GM12878 (cell line): Measurements from ENCODE around the gene BRD3. TPM values are rescaled to one million over a fixed set of nuclear protein-coding genes. Genes with fewer than 3 reads are reported as not detected.

ENCODE experiments used
- ATAC-seq: fragments of 200-7000 bp; cut with Tn5 transposase; 3 replicates; pipeline ENCODE4 v1.9.1; 2020; ENCODE audit warnings: mild to moderate bottlenecking, moderate library complexity
- BruUV-seq: library from RNA; stranded (reverse); fragments of 400-500 nt; replicated peaks from 2 replicates; lab custom pipeline; 2021; lab: Mats Ljungman, UMichigan
- CTCF ChIA-PET: fragments of 300-600 bp; sonication (Branson Sonifier 250); formaldehyde crosslinking; extraction: SDS; loops from one replicate; lab custom pipeline; 2021; ENCODE audit warnings: inconsistent platforms; lab: Yijun Ruan, JAX
- POLR2A ChIA-PET: fragments of 350-600 bp; formaldehyde crosslinking; extraction: SDS; loops from one replicate; lab custom pipeline; 2021; ENCODE audit warnings: inconsistent platforms; lab: Charles Lee
- RAD21 ChIA-PET: fragments of 300-600 bp; sonication (Branson Sonifier 250); formaldehyde crosslinking; loops from one replicate; lab custom pipeline; 2023; ENCODE audit warnings: antibody characterized with exemption; ENCODE audit not compliant: unreplicated experiment; lab: Charles Lee
- SMC1A ChIA-PET: fragments of 300-600 bp; sonication (Branson Sonifier 250); formaldehyde crosslinking; loops from one replicate; lab custom pipeline; 2023; ENCODE audit not compliant: unreplicated experiment, uncharacterized antibody; lab: Charles Lee
- DNase-seq: peaks from one replicate; pipeline ENCODE4 v3.0.0-alpha.2; 2011; ENCODE audit warnings: low read depth, low spot score
- FAIRE-seq: peaks from 3 replicates; lab custom pipeline; 2011; peaks lifted over from hg19 to GRCh38; lab: Jason Lieb, UNC
- H2AFZ ChIP-seq: 2 replicates; pipeline ENCODE4 v1.6.0; 2011; ENCODE audit warnings: low read depth, low read length, control low read depth; ENCODE audit not compliant: control insufficient read depth
- H3K27ac ChIP-seq: 2 replicates; pipeline ENCODE4 v1.5.1; 2011; ENCODE audit warnings: control low read depth; ENCODE audit not compliant: control insufficient read depth, insufficient read depth
- H3K27me3 ChIP-seq, 2 experiments: replicated peaks in 1 of 2; 2 replicates each; pipeline versions ENCODE4 v1.6.0 to v1.6.1; 2011; ENCODE audit warnings: low read length in 1 of 2; ENCODE audit not compliant: control insufficient read depth in 2 of 2, insufficient read depth in 2 of 2
- H3K36me3 ChIP-seq, 2 experiments: 2 replicates each; pipeline ENCODE4 v1.5.1; 2011; ENCODE audit warnings: low read length in 1 of 2; ENCODE audit not compliant: control insufficient read depth in 2 of 2, insufficient read depth in 2 of 2
- H3K4me1 ChIP-seq: 2 replicates; pipeline ENCODE4 v1.6.1; 2011; ENCODE audit warnings: mild to moderate bottlenecking, low read length, moderate library complexity, mixed read lengths; ENCODE audit not compliant: control insufficient read depth, insufficient read depth
- H3K4me2 ChIP-seq: 2 replicates; pipeline ENCODE4 v1.6.0; 2011; ENCODE audit warnings: control low read depth; ENCODE audit not compliant: control insufficient read depth, insufficient read depth
- H3K4me3 ChIP-seq: fragments of 200-600 bp; sonication (generic); 2 replicates; pipeline ENCODE4 v1.5.1; 2016
- H3K79me2 ChIP-seq: 2 replicates; pipeline ENCODE4 v1.6.0; 2011; ENCODE audit warnings: low read length; ENCODE audit not compliant: control insufficient read depth, insufficient read depth
- H3K9ac ChIP-seq: 2 replicates; pipeline ENCODE4 v1.8.0; 2011; ENCODE audit warnings: low read length, control low read depth, mixed read lengths; ENCODE audit not compliant: control insufficient read depth, insufficient read depth
- H3K9me3 ChIP-seq: replicated peaks from 3 replicates; pipeline ENCODE4 v1.5.1; 2011; ENCODE audit warnings: mild to moderate bottlenecking, low read length; ENCODE audit not compliant: control insufficient read depth, insufficient read depth
- H4K20me1 ChIP-seq: 2 replicates; pipeline ENCODE4 v1.6.0; 2011; ENCODE audit not compliant: control insufficient read depth, insufficient read depth
- ETV6 ChIP-seq, 2 experiments: fragments of 450-650 bp in 1 of 2; IDR thresholded peaks in 1 of 2; conservative IDR thresholded peaks in 1 of 2; 2 replicates each; pipeline ENCODE4 v1.6.1; 2014; ENCODE audit warnings: antibody characterized with exemption in 1 of 2, borderline replicate concordance in 1 of 2, low read depth in 1 of 2, mild to moderate bottlenecking in 1 of 2, moderate library complexity in 1 of 2
- GABPA ChIP-seq: IDR thresholded peaks from 2 replicates; pipeline ENCODE4 v1.6.1; 2014; ENCODE audit warnings: antibody characterized with exemption, low read depth, mild to moderate bottlenecking, inconsistent platforms
- HDAC6 ChIP-seq: fragments of 200-600 bp; sonication (generic); IDR thresholded peaks from one replicate; pipeline ENCODE4 v1.8.0; 2017; ENCODE audit warnings: antibody characterized with exemption; ENCODE audit not compliant: unreplicated experiment
- NFXL1 ChIP-seq: fragments of 450-650 bp; IDR thresholded peaks from 2 replicates; pipeline ENCODE4 v1.6.1; 2017; ENCODE audit warnings: antibody characterized with exemption, mild to moderate bottlenecking, borderline replicate concordance
- ZBED1 ChIP-seq: IDR thresholded peaks from 2 replicates; pipeline ENCODE4 v1.6.1; 2016; ENCODE audit warnings: borderline replicate concordance
- ZNF384 ChIP-seq: IDR thresholded peaks from 2 replicates; pipeline ENCODE4 v1.6.1; 2012; ENCODE audit warnings: low read depth, mild to moderate bottlenecking, low read length, improper control_type of control experiment, borderline replicate concordance
- WGBS: methylation state at CpG from one replicate; pipeline ENCODE4 v1.1.6; 2016; ENCODE audit warnings: low lambda C conversion rate; ENCODE audit not compliant: insufficient replicate concordance, insufficient coverage; ENCODE audit errors: missing lambda C conversion rate; 5-methylcytosine and 5-hydroxymethylcytosine counted together
- in situ Hi-C: fragments of 300-500 bp; cut with MboI; formaldehyde crosslinking; loops from 9 replicates; pipeline ENCODE4 v1.14.3; 2018; ENCODE audit warnings: mixed read lengths
- intact Hi-C: fragments of 100-400 bp; cut with micrococcal nuclease; formaldehyde crosslinking; loops from one replicate; pipeline ENCODE4 v1.14.2; 2022; ENCODE audit not compliant: unreplicated experiment
- polyA plus RNA-seq, 11 experiments: library from polyadenylated mRNA; depleted of rRNA in 4 of 11; unstranded in 6 of 11; stranded (reverse) in 5 of 11; fragments of >200 nt; fragmentation: Nextera tagmentation in 4 of 11; fragmentation: Illumina TruSeq in 1 of 11; extraction: Ambion mirVana in 4 of 11; extraction: Trizol in 1 of 11; gene quantifications; 1 replicate in 1 of 11; 2 replicates in 10 of 11; pipeline versions ENCODE4 v1.2.1 to v1.2.3, GENCODE V29; 2011 to 2016; ENCODE audit warnings: inconsistent platforms in 2 of 11, missing spikeins in 2 of 11, low read depth in 1 of 11
- total RNA-seq, 4 experiments: library from RNA; depleted of rRNA in 3 of 4; stranded (reverse); fragments of >200 nt in 3 of 4; fragmentation: Illumina TruSeq in 1 of 4; extraction: Trizol in 1 of 4; gene quantifications; 2 replicates each; pipeline versions ENCODE4 v1.2.1 to v1.2.3, GENCODE V29; 2013 to 2021
- TF ChIP-seq, protein P1 (sequence below): IDR thresholded peaks from 2 replicates; pipeline ENCODE4 v1.6.1; 2012; ENCODE audit warnings: mild to moderate bottlenecking, low read depth, low read length
- TF ChIP-seq, protein P2 (sequence below): fragments of 450-650 bp; conservative IDR thresholded peaks from 2 replicates; pipeline ENCODE4 v1.6.1; 2017; ENCODE audit warnings: mild to moderate bottlenecking, moderate library complexity

The BRD3 gene
- total and polyA plus RNA-seq, 10 of the 15 experiments (the other 5 are each of a cell fraction or from before 2014, with no cell fraction given) = 0.53 to 20.8 (median 4.8) TPM

DNA sequence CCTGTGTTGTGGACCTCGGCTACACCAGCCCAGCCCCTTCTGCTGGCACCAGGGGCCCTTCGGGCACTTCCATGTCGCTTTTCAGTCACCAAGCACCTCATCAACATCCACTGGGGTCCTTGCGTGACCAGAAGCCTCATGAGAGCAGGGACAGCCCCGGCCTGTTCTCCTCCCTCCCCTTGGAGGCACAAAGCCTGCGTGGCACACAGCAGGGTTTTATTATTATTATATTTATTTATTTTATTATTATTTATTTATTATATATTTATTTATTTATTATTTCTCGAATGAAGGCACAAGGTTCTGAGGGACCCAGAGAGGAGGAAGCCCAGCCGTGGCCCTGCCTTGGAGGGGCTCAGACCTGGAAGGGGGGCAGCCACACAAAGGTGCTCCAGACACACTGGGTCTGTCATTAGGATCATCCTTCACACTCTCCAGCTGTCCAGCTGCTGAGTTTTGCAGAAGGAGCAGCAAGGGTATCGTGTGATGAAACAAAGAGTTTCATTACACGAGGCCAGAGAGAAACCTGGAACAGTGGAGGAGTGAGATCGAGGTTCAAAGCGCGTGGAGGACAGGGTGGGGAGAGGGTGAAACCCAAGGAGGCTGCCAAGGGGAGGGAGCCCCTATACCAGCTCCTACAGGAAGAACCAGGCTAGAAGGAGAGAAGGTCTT, 80.9 kb downstream of the BRD3 start (continued):
- TF ChIP-seq, protein P1, sequence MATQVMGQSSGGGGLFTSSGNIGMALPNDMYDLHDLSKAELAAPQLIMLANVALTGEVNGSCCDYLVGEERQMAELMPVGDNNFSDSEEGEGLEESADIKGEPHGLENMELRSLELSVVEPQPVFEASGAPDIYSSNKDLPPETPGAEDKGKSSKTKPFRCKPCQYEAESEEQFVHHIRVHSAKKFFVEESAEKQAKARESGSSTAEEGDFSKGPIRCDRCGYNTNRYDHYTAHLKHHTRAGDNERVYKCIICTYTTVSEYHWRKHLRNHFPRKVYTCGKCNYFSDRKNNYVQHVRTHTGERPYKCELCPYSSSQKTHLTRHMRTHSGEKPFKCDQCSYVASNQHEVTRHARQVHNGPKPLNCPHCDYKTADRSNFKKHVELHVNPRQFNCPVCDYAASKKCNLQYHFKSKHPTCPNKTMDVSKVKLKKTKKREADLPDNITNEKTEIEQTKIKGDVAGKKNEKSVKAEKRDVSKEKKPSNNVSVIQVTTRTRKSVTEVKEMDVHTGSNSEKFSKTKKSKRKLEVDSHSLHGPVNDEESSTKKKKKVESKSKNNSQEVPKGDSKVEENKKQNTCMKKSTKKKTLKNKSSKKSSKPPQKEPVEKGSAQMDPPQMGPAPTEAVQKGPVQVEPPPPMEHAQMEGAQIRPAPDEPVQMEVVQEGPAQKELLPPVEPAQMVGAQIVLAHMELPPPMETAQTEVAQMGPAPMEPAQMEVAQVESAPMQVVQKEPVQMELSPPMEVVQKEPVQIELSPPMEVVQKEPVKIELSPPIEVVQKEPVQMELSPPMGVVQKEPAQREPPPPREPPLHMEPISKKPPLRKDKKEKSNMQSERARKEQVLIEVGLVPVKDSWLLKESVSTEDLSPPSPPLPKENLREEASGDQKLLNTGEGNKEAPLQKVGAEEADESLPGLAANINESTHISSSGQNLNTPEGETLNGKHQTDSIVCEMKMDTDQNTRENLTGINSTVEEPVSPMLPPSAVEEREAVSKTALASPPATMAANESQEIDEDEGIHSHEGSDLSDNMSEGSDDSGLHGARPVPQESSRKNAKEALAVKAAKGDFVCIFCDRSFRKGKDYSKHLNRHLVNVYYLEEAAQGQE = no peak
- TF ChIP-seq GABPA = no peak

DNA sequence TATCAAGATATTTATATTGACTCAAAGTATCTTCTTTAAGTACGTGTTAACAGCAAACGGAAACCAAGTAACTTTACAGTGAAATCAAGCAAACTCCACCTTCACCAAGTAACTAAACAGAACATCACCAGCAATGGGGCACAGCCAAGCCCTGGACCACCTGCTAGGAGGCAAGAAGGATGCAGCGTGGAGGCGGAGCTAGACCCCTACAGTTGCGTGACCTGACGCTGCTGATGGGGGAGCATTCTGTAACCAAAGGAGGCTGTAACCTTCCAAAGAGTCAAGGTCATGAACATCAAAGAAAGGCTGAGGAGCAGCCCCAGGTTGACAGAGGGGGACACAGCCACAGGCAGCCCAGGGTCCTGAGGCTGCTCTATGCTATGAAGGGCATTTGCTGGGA, 81.8 kb downstream of the BRD3 start:
- peaks cover 6% of the 10 kb centered on the region; the same call in 1 of the 2 replicates for H4K20me1 ChIP-seq
- FAIRE-seq = no peak
- DNase-seq = no peak
- no peaks in the 10 kb centered on the region for H3K9me3 ChIP-seq
- no peaks in the 10 kb centered on the region for H3K27me3 ChIP-seq
- H3K27ac ChIP-seq = no peak overlapping the region
- BruUV-seq = no TSS peak
- H3K4me2 ChIP-seq = no peak overlapping the region; the same call in 1 of the 2 replicates
- H3K4me1 ChIP-seq = peaks cover 6% of the 10 kb centered on the region
- no peaks in the 10 kb centered on the region; a peak in 3 of 4 replicates for H3K36me3 ChIP-seq
- RAD21 ChIA-PET = no interaction called here
- 62% methylated on average over 6 of the region's 6 CpGs for WGBS
- no peak overlapping the region for H3K9ac ChIP-seq
- H3K79me2 ChIP-seq = peaks cover 86% of the 10 kb centered on the region
- CTCF ChIA-PET = no interaction called here
- no peak overlapping the region for H3K4me3 ChIP-seq
- intact Hi-C loops = no loop called here
- POLR2A ChIA-PET = no interaction called here
- ATAC-seq = no peak
- in situ Hi-C loops = no loop called here
- SMC1A ChIA-PET = no interaction called here
- no peak overlapping the region for H2AFZ ChIP-seq
- TF ChIP-seq NFXL1 (no peak), ZNF384 (no peak), HDAC6 (no peak), ZBED1 (no peak), ETV6 (conservative IDR thresholded peaks at IDR 0.05 in 1 of 2, IDR thresholded peaks at IDR 0.05 in 1 of 2; ENCODE audit: borderline replicate concordance in 1 of 2, low read depth in 1 of 2) (no peak)
- TF ChIP-seq, protein P2, sequence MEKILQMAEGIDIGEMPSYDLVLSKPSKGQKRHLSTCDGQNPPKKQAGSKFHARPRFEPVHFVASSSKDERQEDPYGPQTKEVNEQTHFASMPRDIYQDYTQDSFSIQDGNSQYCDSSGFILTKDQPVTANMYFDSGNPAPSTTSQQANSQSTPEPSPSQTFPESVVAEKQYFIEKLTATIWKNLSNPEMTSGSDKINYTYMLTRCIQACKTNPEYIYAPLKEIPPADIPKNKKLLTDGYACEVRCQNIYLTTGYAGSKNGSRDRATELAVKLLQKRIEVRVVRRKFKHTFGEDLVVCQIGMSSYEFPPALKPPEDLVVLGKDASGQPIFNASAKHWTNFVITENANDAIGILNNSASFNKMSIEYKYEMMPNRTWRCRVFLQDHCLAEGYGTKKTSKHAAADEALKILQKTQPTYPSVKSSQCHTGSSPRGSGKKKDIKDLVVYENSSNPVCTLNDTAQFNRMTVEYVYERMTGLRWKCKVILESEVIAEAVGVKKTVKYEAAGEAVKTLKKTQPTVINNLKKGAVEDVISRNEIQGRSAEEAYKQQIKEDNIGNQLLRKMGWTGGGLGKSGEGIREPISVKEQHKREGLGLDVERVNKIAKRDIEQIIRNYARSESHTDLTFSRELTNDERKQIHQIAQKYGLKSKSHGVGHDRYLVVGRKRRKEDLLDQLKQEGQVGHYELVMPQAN = no peak
